Mesothelial cell of epicardium (in vitro differentiated cells): ENCODE data around the gene UBE3C. TPM values are rescaled to one million over a fixed set of nuclear protein-coding genes. Genes with fewer than 3 reads are reported as not detected.

Experiments
- DNase-seq, 2 experiments: peaks; one replicate each; pipeline ENCODE4 v3.0.0; 2021; ENCODE audit warnings: low spot score in 2 of 2; ENCODE audit not compliant: unreplicated experiment in 2 of 2
- H3K27ac Mint-ChIP-seq: 2 replicates; pipeline ENCODE4 v1.8.0; 2021; ENCODE audit warnings: mixed read lengths
- H3K27me3 Mint-ChIP-seq: 2 replicates; pipeline ENCODE4 v1.8.0; 2021; ENCODE audit warnings: low read depth, mixed read lengths
- H3K36me3 Mint-ChIP-seq: 2 replicates; pipeline ENCODE4 v1.8.0; 2021; ENCODE audit warnings: mixed read lengths
- H3K4me1 Mint-ChIP-seq: 2 replicates; pipeline ENCODE4 v1.8.0; 2021; ENCODE audit warnings: mixed read lengths
- H3K4me3 Mint-ChIP-seq: 2 replicates; pipeline ENCODE4 v1.8.0; 2021; ENCODE audit warnings: mild to moderate bottlenecking, moderate library complexity, mixed read lengths
- H3K9me3 Mint-ChIP-seq: 2 replicates; pipeline ENCODE4 v1.8.0; 2021; ENCODE audit warnings: mixed read lengths
- total RNA-seq: library from RNA; stranded (reverse); gene quantifications from 3 replicates; pipeline ENCODE4 v1.2.1, GENCODE V29; 2021
- TF ChIP-seq, protein P1 (sequence below): fragments of 200-600 bp; sonication (generic); IDR thresholded peaks from one replicate; pipeline ENCODE4 v1.5.0; 2021; ENCODE audit warnings: antibody characterized with exemption; ENCODE audit not compliant: unreplicated experiment

UBE3C gene
- total RNA-seq, 1 donor from 2014 or later, result 58.8 TPM

DNA sequence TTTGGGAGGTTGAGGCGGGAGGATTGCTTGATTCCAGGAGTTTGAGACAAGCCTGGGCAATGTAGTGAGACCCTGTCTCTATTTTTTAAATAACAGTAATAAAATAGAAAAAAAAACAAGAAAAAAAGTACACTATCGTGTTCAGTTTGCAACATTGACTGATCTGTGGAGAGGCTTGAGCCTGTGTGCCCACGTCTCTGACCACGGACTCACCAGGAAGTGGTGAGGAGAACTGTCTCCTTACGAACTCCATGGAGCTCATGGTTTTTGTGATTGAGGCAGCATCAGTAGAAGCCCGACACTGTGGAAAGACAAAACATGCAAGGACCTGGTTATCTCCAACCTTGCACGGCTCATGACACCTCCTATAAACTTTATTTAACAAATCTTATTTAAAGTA lies 174.2 kb downstream of the UBE3C start:
- TF ChIP-seq, protein P1, sequence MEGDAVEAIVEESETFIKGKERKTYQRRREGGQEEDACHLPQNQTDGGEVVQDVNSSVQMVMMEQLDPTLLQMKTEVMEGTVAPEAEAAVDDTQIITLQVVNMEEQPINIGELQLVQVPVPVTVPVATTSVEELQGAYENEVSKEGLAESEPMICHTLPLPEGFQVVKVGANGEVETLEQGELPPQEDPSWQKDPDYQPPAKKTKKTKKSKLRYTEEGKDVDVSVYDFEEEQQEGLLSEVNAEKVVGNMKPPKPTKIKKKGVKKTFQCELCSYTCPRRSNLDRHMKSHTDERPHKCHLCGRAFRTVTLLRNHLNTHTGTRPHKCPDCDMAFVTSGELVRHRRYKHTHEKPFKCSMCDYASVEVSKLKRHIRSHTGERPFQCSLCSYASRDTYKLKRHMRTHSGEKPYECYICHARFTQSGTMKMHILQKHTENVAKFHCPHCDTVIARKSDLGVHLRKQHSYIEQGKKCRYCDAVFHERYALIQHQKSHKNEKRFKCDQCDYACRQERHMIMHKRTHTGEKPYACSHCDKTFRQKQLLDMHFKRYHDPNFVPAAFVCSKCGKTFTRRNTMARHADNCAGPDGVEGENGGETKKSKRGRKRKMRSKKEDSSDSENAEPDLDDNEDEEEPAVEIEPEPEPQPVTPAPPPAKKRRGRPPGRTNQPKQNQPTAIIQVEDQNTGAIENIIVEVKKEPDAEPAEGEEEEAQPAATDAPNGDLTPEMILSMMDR, result no peak

DNA sequence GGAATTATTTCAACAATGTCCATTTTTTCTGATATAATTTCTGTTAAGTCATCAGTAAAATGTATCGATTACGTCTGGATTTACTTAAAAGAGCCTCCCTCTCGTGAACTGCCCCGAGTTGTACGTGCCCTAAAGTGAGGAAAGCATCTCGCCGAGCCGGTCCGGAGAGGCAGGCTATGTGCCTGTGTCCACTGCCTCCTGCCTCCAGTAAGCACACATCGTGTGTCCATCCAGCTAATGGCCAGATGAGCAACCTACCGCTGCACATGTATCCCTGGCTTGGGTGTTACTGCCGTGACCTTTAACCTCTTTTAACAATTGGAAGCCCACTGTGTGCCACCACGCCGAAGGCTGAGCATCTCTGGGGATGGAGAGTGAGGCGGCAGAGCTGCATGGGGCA lies 174.9 kb downstream of the UBE3C start:
- H3K27ac Mint-ChIP-seq, result no peak overlapping the region
- no peaks in the 10 kb centered on the region for H3K27me3 Mint-ChIP-seq
- H3K36me3 Mint-ChIP-seq, result no peaks in the 10 kb centered on the region
- DNase-seq, result no peak
- TF ChIP-seq, protein P1, result no peak
- no peak overlapping the region for H3K4me3 Mint-ChIP-seq
- peaks cover 8% of the 10 kb centered on the region for H3K4me1 Mint-ChIP-seq
- H3K9me3 Mint-ChIP-seq, result no peaks in the 10 kb centered on the region

More for the DNA sequence above, 174.2 kb downstream of the UBE3C start:
- peaks cover 8% of the 10 kb centered on the region for H3K4me1 Mint-ChIP-seq
- H3K9me3 Mint-ChIP-seq, result no peaks in the 10 kb centered on the region
- no peaks in the 10 kb centered on the region for H3K36me3 Mint-ChIP-seq
- no peaks in the 10 kb centered on the region for H3K27me3 Mint-ChIP-seq
- DNase-seq, result no peak
- H3K4me3 Mint-ChIP-seq, result no peak overlapping the region
- no peak overlapping the region for H3K27ac Mint-ChIP-seq

DNA sequence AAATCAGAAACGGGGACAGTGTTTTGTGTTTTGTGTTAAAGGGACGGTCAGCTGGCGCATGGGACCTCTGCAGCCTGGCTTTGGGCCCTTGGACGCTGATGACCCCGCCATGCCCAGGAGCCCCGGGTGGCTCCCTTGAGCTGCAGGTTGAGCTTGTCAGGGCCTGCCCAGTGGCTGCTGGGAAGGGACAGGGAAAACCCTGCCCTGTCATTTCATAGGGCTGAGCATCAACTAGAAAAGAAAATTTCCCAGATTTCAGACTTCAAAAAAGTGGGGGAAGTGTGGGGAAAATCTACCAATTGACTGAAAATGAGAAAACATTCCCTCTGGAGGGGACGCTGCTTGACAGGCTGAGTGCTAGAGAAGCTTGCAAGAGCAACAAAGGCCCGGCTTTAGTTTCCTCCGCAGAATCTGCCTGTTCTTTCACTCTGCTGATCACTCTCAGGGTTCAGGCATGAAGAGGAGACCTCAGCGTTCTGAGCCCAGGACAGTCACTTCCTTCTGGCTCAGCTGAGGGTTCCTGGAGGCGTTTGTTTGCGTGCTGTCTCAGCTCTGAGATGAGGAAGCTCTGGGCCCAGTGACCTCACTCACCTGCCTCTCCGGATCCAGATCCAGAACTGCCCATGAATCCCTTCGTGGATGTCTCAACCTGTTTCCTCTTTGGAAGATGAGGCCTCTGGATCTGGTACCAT lies 179.4 kb downstream of the UBE3C start:
- no peak for DNase-seq
- Mint-ChIP-seq H3K4me3 (no peak overlapping the region), H3K27me3 (no peaks in the 10 kb centered on the region), H3K27ac (no peak overlapping the region), H3K9me3 (no peaks in the 10 kb centered on the region), H3K4me1 (no peaks in the 10 kb centered on the region), H3K36me3 (no peaks in the 10 kb centered on the region)
- TF ChIP-seq, protein P1, result no peak

Other genes starting within 250 kb of the UBE3C start
- gene LMBR1, start 245.7 kb upstream of the UBE3C start, total RNA-seq, result 61.9 to 69.3 TPM (median 62.3 TPM) in 3 replicates
- 27.0 to 29.3 TPM (median 29.1 TPM) in 3 replicates for gene NOM1, start 189.2 kb upstream of the UBE3C start, total RNA-seq
- not detected in 3 replicates for gene MNX1, start 128.3 kb upstream of the UBE3C start, total RNA-seq
- 104 to 115 TPM (median 110 TPM) in 3 replicates for gene DNAJB6, start 198.1 kb downstream of the UBE3C start, total RNA-seq